ENCODE data around the gene KIF16B. TPM values are rescaled to one million over a fixed set of nuclear protein-coding genes. Genes with fewer than 3 reads are reported as not detected.

KIF16B gene
- total and polyA plus RNA-seq, 10 of the 15 experiments (the other 5 are each of a cell fraction or from before 2014, with no cell fraction given) = 0.21 to 5.2 (median 3.0) TPM

DNA sequence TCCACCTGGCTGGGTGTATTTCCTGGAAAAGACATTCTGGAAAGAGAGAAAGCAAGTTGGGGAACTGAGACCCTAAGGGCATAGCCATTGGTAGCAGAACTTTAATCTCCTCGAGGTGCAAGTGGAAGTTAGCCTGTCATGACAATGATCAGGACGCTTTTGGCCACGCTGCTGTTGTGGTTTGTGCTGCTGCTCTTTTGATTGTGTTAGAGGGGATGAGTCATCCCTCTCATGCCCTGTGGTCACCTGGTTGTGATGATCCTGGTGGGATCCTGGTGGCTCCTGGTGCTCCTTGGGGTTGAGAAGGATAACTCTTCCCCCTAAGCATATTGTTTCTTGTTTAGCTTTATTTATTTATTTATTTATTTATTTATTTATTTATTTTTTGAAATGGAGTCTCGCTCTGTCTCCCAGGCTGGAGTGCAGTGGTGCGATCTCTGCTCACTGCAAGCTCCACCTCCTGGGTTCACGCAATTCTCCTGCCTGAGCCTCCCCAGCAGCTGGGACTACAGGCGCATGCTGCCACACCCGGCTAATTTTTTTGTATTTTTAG lies 350.3 kb downstream of the KIF16B start:
- Histone ChIP-seq H3K36me3 (ENCODE audit: control insufficient read depth in 2 of 2, insufficient read depth in 2 of 2, low read length in 1 of 2) (no peaks in the 10 kb centered on the region), H2AFZ (ENCODE audit: control insufficient read depth, low read depth, low read length) (no peak overlapping the region), H3K4me2 (ENCODE audit: control insufficient read depth, insufficient read depth) (no peak overlapping the region), H4K20me1 (ENCODE audit: control insufficient read depth, insufficient read depth) (no peaks in the 10 kb centered on the region), H3K4me1 (ENCODE audit: control insufficient read depth, insufficient read depth, low read length) (no peaks in the 10 kb centered on the region), H3K79me2 (ENCODE audit: control insufficient read depth, insufficient read depth, low read length) (no peaks in the 10 kb centered on the region), H3K27me3 (replicated peaks in 1 of 2; ENCODE audit: control insufficient read depth in 2 of 2, insufficient read depth in 2 of 2, low read length in 1 of 2) (no peaks in the 10 kb centered on the region), H3K4me3 (no peak overlapping the region), H3K9ac (ENCODE audit: control insufficient read depth, insufficient read depth, low read length) (no peak overlapping the region), H3K27ac (ENCODE audit: control insufficient read depth, insufficient read depth) (no peak overlapping the region), H3K9me3 (replicated peaks; ENCODE audit: control insufficient read depth, insufficient read depth, low read length) (no peaks in the 10 kb centered on the region)
- no peak for FAIRE-seq
- RAD21 ChIA-PET (ENCODE audit: unreplicated experiment) = no interaction called here
- no peak for DNase-seq (ENCODE audit: low read depth, low spot score)
- SMC1A ChIA-PET (ENCODE audit: uncharacterized antibody, unreplicated experiment) = no interaction called here
- in situ Hi-C loops (cut with MboI) = no loop called here
- WGBS (ENCODE audit: insufficient coverage, insufficient replicate concordance, low lambda C conversion rate, missing lambda C conversion rate) = 56% methylated on average over 8 of the region's 8 CpGs
- BruUV-seq (replicated peaks) = no TSS peak
- intact Hi-C loops (cut with micrococcal nuclease; ENCODE audit: unreplicated experiment) = no loop called here
- no peak for ATAC-seq
- CTCF ChIA-PET = no interaction called here
- POLR2A ChIA-PET = no interaction called here
- no peak for TF ChIP-seq NFYB (IDR thresholded peaks at IDR 0.05; ENCODE audit: insufficient read depth, low read depth, low read length)
- no peak for TF ChIP-seq HSF1 (IDR thresholded peaks at IDR 0.05; ENCODE audit: low read depth, low read length)
- TF ChIP-seq ATF2 (IDR thresholded peaks at IDR 0.05; ENCODE audit: low read length) = no peak
- no peak for TF ChIP-seq MYB (IDR thresholded peaks at IDR 0.05; ENCODE audit: borderline replicate concordance, low read depth, low read length)
- no peak for TF ChIP-seq CHD4 (IDR thresholded peaks at IDR 0.05)
- no peak for TF ChIP-seq TBL1XR1 (IDR thresholded peaks at IDR 0.05; ENCODE audit: low read depth, low read length)
- TF ChIP-seq, protein P1, sequence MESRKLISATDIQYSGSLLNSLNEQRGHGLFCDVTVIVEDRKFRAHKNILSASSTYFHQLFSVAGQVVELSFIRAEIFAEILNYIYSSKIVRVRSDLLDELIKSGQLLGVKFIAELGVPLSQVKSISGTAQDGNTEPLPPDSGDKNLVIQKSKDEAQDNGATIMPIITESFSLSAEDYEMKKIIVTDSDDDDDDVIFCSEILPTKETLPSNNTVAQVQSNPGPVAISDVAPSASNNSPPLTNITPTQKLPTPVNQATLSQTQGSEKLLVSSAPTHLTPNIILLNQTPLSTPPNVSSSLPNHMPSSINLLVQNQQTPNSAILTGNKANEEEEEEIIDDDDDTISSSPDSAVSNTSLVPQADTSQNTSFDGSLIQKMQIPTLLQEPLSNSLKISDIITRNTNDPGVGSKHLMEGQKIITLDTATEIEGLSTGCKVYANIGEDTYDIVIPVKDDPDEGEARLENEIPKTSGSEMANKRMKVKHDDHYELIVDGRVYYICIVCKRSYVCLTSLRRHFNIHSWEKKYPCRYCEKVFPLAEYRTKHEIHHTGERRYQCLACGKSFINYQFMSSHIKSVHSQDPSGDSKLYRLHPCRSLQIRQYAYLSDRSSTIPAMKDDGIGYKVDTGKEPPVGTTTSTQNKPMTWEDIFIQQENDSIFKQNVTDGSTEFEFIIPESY (IDR thresholded peaks at IDR 0.05) = no peak
- no peak for TF ChIP-seq FOXK2 (IDR thresholded peaks at IDR 0.05)
- TF ChIP-seq JUNB (IDR thresholded peaks at IDR 0.05) = no peak
- no peak for TF ChIP-seq E2F4 (IDR thresholded peaks at IDR 0.05; ENCODE audit: low read depth, low read length)
- no peak for TF ChIP-seq NR2C1 (IDR thresholded peaks at IDR 0.05)
- no peak for TF ChIP-seq LARP7 (IDR thresholded peaks at IDR 0.05)
- TF ChIP-seq, protein P2, sequence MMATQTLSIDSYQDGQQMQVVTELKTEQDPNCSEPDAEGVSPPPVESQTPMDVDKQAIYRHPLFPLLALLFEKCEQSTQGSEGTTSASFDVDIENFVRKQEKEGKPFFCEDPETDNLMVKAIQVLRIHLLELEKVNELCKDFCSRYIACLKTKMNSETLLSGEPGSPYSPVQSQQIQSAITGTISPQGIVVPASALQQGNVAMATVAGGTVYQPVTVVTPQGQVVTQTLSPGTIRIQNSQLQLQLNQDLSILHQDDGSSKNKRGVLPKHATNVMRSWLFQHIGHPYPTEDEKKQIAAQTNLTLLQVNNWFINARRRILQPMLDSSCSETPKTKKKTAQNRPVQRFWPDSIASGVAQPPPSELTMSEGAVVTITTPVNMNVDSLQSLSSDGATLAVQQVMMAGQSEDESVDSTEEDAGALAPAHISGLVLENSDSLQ (IDR thresholded peaks at IDR 0.05) = no peak
- no peak for TF ChIP-seq KAT2A (conservative IDR thresholded peaks at IDR 0.05; ENCODE audit: control insufficient read depth, low read depth, low read length)

All from GM12878 (cell line).